HepG2 (cell line): ENCODE data around the gene LGALS4. TPM values are rescaled to one million over a fixed set of nuclear protein-coding genes. Genes with fewer than 3 reads are reported as not detected.

Experiments used
- ATM ChIP-seq: fragments of 450-650 bp; IDR thresholded peaks from 2 replicates; pipeline ENCODE4 v1.7.1; 2017; ENCODE audit warnings: mild to moderate bottlenecking, borderline replicate concordance
- DMAP1 ChIP-seq: IDR thresholded peaks from 2 replicates; pipeline ENCODE4 v1.6.1; 2016
- FLYWCH1 ChIP-seq: sonication (generic); formaldehyde crosslinking; IDR thresholded peaks from 2 replicates; pipeline ENCODE4 v1.8.1; 2023; ENCODE audit warnings: mild to moderate bottlenecking, missing genetic modification reagents
- FOXA1 ChIP-seq, 2 experiments: fragments of 450-650 bp in 1 of 2; sonication (generic) in 1 of 2; formaldehyde crosslinking in 1 of 2; IDR thresholded peaks; 2 replicates each; pipeline versions ENCODE4 v1.4.0 to v1.6.1; 2016 to 2020; ENCODE audit warnings: missing genetic modification reagents in 1 of 2
- GATAD2A ChIP-seq: IDR thresholded peaks from 2 replicates; pipeline ENCODE4 v1.6.1; 2016
- HOXA5 ChIP-seq: sonication (generic); formaldehyde crosslinking; IDR thresholded peaks from 2 replicates; pipeline ENCODE4 v1.4.0; 2020; ENCODE audit warnings: missing genetic modification reagents
- KAT2B ChIP-seq: fragments of 150-350 bp; IDR thresholded peaks from 2 replicates; pipeline ENCODE4 v1.6.1; 2014; ENCODE audit warnings: low read depth, low read length, borderline replicate concordance
- MAFF ChIP-seq: IDR thresholded peaks from 2 replicates; pipeline ENCODE4 v1.6.1; 2011; ENCODE audit warnings: low read depth, low read length, improper control_type of control experiment
- MED1 ChIP-seq: sonication (generic); formaldehyde crosslinking; IDR thresholded peaks from 2 replicates; pipeline ENCODE4 v1.4.0; 2020; ENCODE audit warnings: missing genetic modification reagents
- MTA3 ChIP-seq: sonication (generic); formaldehyde crosslinking; IDR thresholded peaks from 2 replicates; pipeline ENCODE4 v1.4.0; 2020; ENCODE audit warnings: missing genetic modification reagents
- MXD3 ChIP-seq: IDR thresholded peaks from 2 replicates; pipeline ENCODE4 v1.6.1; 2016; ENCODE audit warnings: mild to moderate bottlenecking, missing biosample characterization, missing genetic modification reagents
- MYC ChIP-seq: sonication (generic); formaldehyde crosslinking; IDR thresholded peaks from 2 replicates; pipeline ENCODE4 v1.9.0; 2021; ENCODE audit warnings: missing genetic modification reagents, borderline replicate concordance
- REPIN1 ChIP-seq: sonication (generic); formaldehyde crosslinking; IDR thresholded peaks from 2 replicates; pipeline ENCODE4 v1.8.0; 2022; ENCODE audit warnings: missing genetic modification reagents, low read depth, mild to moderate bottlenecking, borderline replicate concordance
- SMYD3 ChIP-seq: sonication (generic); formaldehyde crosslinking; IDR thresholded peaks from 2 replicates; pipeline ENCODE4 v1.8.1; 2023; ENCODE audit warnings: mild to moderate bottlenecking, missing genetic modification reagents
- SOX13 ChIP-seq, 3 experiments: fragments of 450-650 bp in 1 of 3; sonication (generic) in 1 of 3; formaldehyde crosslinking in 1 of 3; IDR thresholded peaks in 2 of 3; conservative IDR thresholded peaks in 1 of 3; 2 replicates each; pipeline versions ENCODE4 v1.5.0 to v1.6.1; 2016 to 2020; ENCODE audit warnings: antibody characterized with exemption in 1 of 3, mild to moderate bottlenecking in 1 of 3, missing compliant biosample characterization in 1 of 3, missing genetic modification reagents in 1 of 3, moderate library complexity in 1 of 3
- ZBTB44 ChIP-seq: sonication (generic); formaldehyde crosslinking; IDR thresholded peaks from 2 replicates; pipeline ENCODE4 v1.4.0; 2020; ENCODE audit warnings: missing genetic modification reagents
- ZEB1 ChIP-seq: IDR thresholded peaks from 2 replicates; pipeline ENCODE4 v1.6.1; 2012; ENCODE audit warnings: mild to moderate bottlenecking, low read depth, inconsistent platforms; ENCODE audit not compliant: insufficient replicate concordance
- ZKSCAN8 ChIP-seq: IDR thresholded peaks from 2 replicates; pipeline ENCODE4 v1.6.1; 2016; ENCODE audit warnings: borderline replicate concordance, missing genetic modification reagents, missing compliant biosample characterization
- ZNF235 ChIP-seq: sonication (generic); formaldehyde crosslinking; IDR thresholded peaks from 2 replicates; pipeline ENCODE4 v1.8.1; 2023; ENCODE audit warnings: mild to moderate bottlenecking, missing genetic modification reagents, borderline replicate concordance
- ZNF30 ChIP-seq: sonication (generic); formaldehyde crosslinking; IDR thresholded peaks from 2 replicates; pipeline ENCODE4 v1.5.0; 2020; ENCODE audit warnings: mild to moderate bottlenecking, missing genetic modification reagents
- ZNF550 ChIP-seq: sonication (generic); formaldehyde crosslinking; IDR thresholded peaks from 2 replicates; pipeline ENCODE4 v1.4.0; 2020; ENCODE audit warnings: mild to moderate bottlenecking, missing genetic modification reagents, borderline replicate concordance
- ZNF577 ChIP-seq: sonication (generic); formaldehyde crosslinking; IDR thresholded peaks from 2 replicates; pipeline ENCODE4 v1.4.0; 2020; ENCODE audit warnings: mild to moderate bottlenecking, low read depth, missing genetic modification reagents, borderline replicate concordance
- ZNF670 ChIP-seq: sonication (generic); formaldehyde crosslinking; IDR thresholded peaks from 2 replicates; pipeline ENCODE4 v1.8.0; 2022; ENCODE audit warnings: mild to moderate bottlenecking, missing genetic modification reagents, borderline replicate concordance
- ZNF747 ChIP-seq: sonication (generic); formaldehyde crosslinking; IDR thresholded peaks from 2 replicates; pipeline ENCODE4 v1.8.1; 2023; ENCODE audit warnings: missing genetic modification reagents, mild to moderate bottlenecking, borderline replicate concordance
- ZNF878 ChIP-seq: sonication (generic); formaldehyde crosslinking; IDR thresholded peaks from 2 replicates; pipeline ENCODE4 v1.8.1; 2023; ENCODE audit warnings: mild to moderate bottlenecking, missing genetic modification reagents, moderate library complexity
- polyA plus RNA-seq, 8 experiments: library from polyadenylated mRNA; depleted of rRNA in 3 of 8; stranded (reverse) in 7 of 8; unstranded in 1 of 8; fragments of >200 nt; fragmentation: Illumina TruSeq in 4 of 8; extraction: Trizol in 4 of 8; gene quantifications; 2 replicates each; pipeline versions ENCODE4 v1.2.1 to v1.2.3, GENCODE V29; 2011 to 2016; ENCODE audit warnings: low read depth in 4 of 8, missing spikeins in 1 of 8, mixed read lengths in 1 of 8; ENCODE audit not compliant: insufficient read depth in 1 of 8
- total RNA-seq, 5 experiments: library from RNA; depleted of rRNA; stranded (reverse); fragments of >200 nt; fragmentation: Illumina TruSeq; extraction: Trizol; gene quantifications; 2 replicates each; pipeline ENCODE4 v1.2.3, GENCODE V29; 2016; ENCODE audit warnings: low read depth in 1 of 5
- TF ChIP-seq, protein P1 (sequence below): sonication (generic); formaldehyde crosslinking; IDR thresholded peaks from 2 replicates; pipeline ENCODE4 v1.4.0; 2020; ENCODE audit warnings: missing genetic modification reagents, borderline replicate concordance

The LGALS4 gene
- total and polyA plus RNA-seq, 2 of the 13 experiments (the other 11 are each of a cell fraction or from before 2014, with no cell fraction given): 0.24 to 0.71 TPM

GRCh38 chr19:38850976-38851621 lies 38.4 kb upstream of the LGALS4 start (continued):
- TF ChIP-seq ATM: no peak
- no peak for TF ChIP-seq KAT2B
- TF ChIP-seq DMAP1 (CRISPR knock-in tag): peak; percentile 6; the same call in 1 of the 2 replicates
- no peak for TF ChIP-seq MYC (CRISPR knock-in tag)
- no peak for TF ChIP-seq REPIN1 (CRISPR knock-in tag)
- TF ChIP-seq FLYWCH1 (CRISPR knock-in tag): no peak
- no peak for TF ChIP-seq MTA3 (CRISPR knock-in tag)
- TF ChIP-seq ZNF577 (CRISPR knock-in tag): no peak
- TF ChIP-seq SOX13 (IDR thresholded peaks at IDR 0.05): no peak
- TF ChIP-seq SOX13 (CRISPR knock-in tag; conservative IDR thresholded peaks at IDR 0.05 in 1 of 2, IDR thresholded peaks at IDR 0.05 in 1 of 2): 0 out of 4 replicates have a peak, but pooled peaks of 1 of the 2 experiments have one; percentile 8
- no peak for TF ChIP-seq GATAD2A (CRISPR knock-in tag)
- 0 out of 2 replicates have a peak, but pooled peaks have one; percentile 31 for TF ChIP-seq ZNF30 (CRISPR knock-in tag)
- TF ChIP-seq MED1 (CRISPR knock-in tag): 0 out of 2 replicates have a peak, but pooled peaks have one; percentile 0
- 0 out of 2 replicates have a peak, but pooled peaks have one; percentile 30 for TF ChIP-seq ZKSCAN8 (CRISPR knock-in tag)
- no peak for TF ChIP-seq MAFF
- 0 out of 2 replicates have a peak, but pooled peaks have one; percentile 50 for TF ChIP-seq HOXA5
- TF ChIP-seq ZNF747 (CRISPR knock-in tag): no peak
- TF ChIP-seq ZNF878 (CRISPR knock-in tag): no peak; the same call in 1 of the 2 replicates
- TF ChIP-seq SMYD3 (CRISPR knock-in tag): no peak
- TF ChIP-seq ZNF550: 0 out of 2 replicates have a peak, but pooled peaks have one; percentile 30
- TF ChIP-seq MXD3: no peak
- TF ChIP-seq, protein P1, sequence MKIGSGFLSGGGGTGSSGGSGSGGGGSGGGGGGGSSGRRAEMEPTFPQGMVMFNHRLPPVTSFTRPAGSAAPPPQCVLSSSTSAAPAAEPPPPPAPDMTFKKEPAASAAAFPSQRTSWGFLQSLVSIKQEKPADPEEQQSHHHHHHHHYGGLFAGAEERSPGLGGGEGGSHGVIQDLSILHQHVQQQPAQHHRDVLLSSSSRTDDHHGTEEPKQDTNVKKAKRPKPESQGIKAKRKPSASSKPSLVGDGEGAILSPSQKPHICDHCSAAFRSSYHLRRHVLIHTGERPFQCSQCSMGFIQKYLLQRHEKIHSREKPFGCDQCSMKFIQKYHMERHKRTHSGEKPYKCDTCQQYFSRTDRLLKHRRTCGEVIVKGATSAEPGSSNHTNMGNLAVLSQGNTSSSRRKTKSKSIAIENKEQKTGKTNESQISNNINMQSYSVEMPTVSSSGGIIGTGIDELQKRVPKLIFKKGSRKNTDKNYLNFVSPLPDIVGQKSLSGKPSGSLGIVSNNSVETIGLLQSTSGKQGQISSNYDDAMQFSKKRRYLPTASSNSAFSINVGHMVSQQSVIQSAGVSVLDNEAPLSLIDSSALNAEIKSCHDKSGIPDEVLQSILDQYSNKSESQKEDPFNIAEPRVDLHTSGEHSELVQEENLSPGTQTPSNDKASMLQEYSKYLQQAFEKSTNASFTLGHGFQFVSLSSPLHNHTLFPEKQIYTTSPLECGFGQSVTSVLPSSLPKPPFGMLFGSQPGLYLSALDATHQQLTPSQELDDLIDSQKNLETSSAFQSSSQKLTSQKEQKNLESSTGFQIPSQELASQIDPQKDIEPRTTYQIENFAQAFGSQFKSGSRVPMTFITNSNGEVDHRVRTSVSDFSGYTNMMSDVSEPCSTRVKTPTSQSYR (CRISPR knock-in tag): 0 out of 2 replicates have a peak, but pooled peaks have one; percentile 11
- peak; percentile 7 for TF ChIP-seq ZEB1
- TF ChIP-seq ZNF670 (CRISPR knock-in tag): peak; percentile 81; the same call in 1 of the 2 replicates
- TF ChIP-seq FOXA1 (IDR thresholded peaks at IDR 0.05): no peak
- no peak for TF ChIP-seq FOXA1 (CRISPR knock-in tag; IDR thresholded peaks at IDR 0.05)
- 0 out of 2 replicates have a peak, but pooled peaks have one; percentile 25 for TF ChIP-seq ZNF235 (CRISPR knock-in tag)
- no peak for TF ChIP-seq ZBTB44 (CRISPR knock-in tag)
